ENCODE results near the gene OBSCN.

DNA sequence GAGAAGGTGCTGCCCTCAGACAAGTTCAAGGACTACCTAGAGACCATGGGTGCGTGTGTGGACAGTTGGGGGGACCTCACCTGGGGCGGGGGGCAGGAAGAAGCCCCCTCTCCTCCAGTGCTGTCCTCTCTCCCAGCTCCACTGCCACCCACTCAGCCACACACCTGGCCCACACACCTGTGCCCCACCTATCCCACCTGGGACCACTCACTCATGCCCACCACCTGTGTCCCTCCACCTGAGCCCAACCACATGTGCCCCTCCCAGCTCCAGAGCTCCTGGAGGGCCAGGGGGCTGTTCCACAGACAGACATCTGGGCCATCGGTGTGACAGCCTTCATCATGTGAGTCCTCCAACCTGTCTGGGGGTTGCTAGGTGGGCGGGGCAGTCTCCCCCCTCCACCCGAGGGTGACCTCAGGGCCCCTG, 169.8 kb downstream of the OBSCN start:
- no peak for TF ChIP-seq CTCF (IDR thresholded peaks at IDR 0.05)
- TF ChIP-seq ZFX (IDR thresholded peaks at IDR 0.05; ENCODE audit: borderline replicate concordance) = no peak

All from 22Rv1 (cell line).